Right renal pelvis (tissue), 4 donors: Measurements from ENCODE around the gene KCNB1. TPM values are rescaled to one million over a fixed set of nuclear protein-coding genes. Genes with fewer than 3 reads are reported as not detected.

Experiments
- DNase-seq, 4 donors: peaks; one replicate each; pipeline ENCODE4 v3.0.0-alpha.2; 2013; ENCODE audit warnings: low read depth in 4 of 4, low spot score in 3 of 4, missing footprints in 1 of 4
- polyA plus RNA-seq, 4 donors: library from polyadenylated mRNA; unstranded; fragments of 120-200 nt; gene quantifications; one replicate each; pipeline ENCODE4 v1.2.1, GENCODE V29; 2013; ENCODE audit not compliant: insufficient read length in 4 of 4

Gene KCNB1
- polyA plus RNA-seq, 4 donors = 0.39 to 0.53 (median 0.40) TPM

- DNase-seq = no peak
Measured at GRCh38 chr20:49361862-49362660, 120.4 kb downstream of the KCNB1 start.

GRCh38 chr20:49360242-49360968 lies 122.1 kb downstream of the KCNB1 start:
- no peak for DNase-seq

GRCh38 chr20:49356676-49357075 lies 125.8 kb downstream of the KCNB1 start:
- DNase-seq = no peak

GRCh38 chr20:49354673-49355072 lies 127.8 kb downstream of the KCNB1 start:
- DNase-seq = no peak

GRCh38 chr20:49353348-49353747 lies 129.1 kb downstream of the KCNB1 start:
- no peak for DNase-seq

- no peak for DNase-seq
Measured at GRCh38 chr20:49352751-49353150, 129.7 kb downstream of the KCNB1 start.

GRCh38 chr20:49351775-49352174 lies 130.7 kb downstream of the KCNB1 start:
- DNase-seq = no peak

GRCh38 chr20:49349694-49350252 lies 132.7 kb downstream of the KCNB1 start:
- DNase-seq = no peak

- DNase-seq = no peak
Measured at GRCh38 chr20:49349078-49349477, 133.4 kb downstream of the KCNB1 start.

GRCh38 chr20:49348563-49348962 lies 133.9 kb downstream of the KCNB1 start:
- DNase-seq = no peak

- no peak for DNase-seq
Measured at GRCh38 chr20:49347156-49347555, 135.3 kb downstream of the KCNB1 start.

- no peak for DNase-seq
Measured at GRCh38 chr20:49346682-49347081, 135.8 kb downstream of the KCNB1 start.

GRCh38 chr20:49345524-49345923 lies 136.9 kb downstream of the KCNB1 start:
- DNase-seq = no peak

- no peak for DNase-seq
Measured at GRCh38 chr20:49344975-49345374, 137.5 kb downstream of the KCNB1 start.

- DNase-seq = no peak
Measured at GRCh38 chr20:49344140-49344539, 138.3 kb downstream of the KCNB1 start.

- DNase-seq = no peak
Measured at GRCh38 chr20:49343246-49343645, 139.2 kb downstream of the KCNB1 start.

- DNase-seq = no peak
Measured at GRCh38 chr20:49340161-49340966, 142.1 kb downstream of the KCNB1 start.

GRCh38 chr20:49339123-49339522 lies 143.3 kb downstream of the KCNB1 start:
- DNase-seq = no peak

GRCh38 chr20:49338061-49338460 lies 144.4 kb downstream of the KCNB1 start:
- no peak for DNase-seq

- no peak for DNase-seq
Measured at GRCh38 chr20:49337357-49337756, 145.1 kb downstream of the KCNB1 start.

- DNase-seq = no peak
Measured at GRCh38 chr20:49336786-49337185, 145.7 kb downstream of the KCNB1 start.
